Hepatocyte (in vitro differentiated cells): ENCODE results near the gene ADNP2.

Experiments
- EZH2phosphoT487 ChIP-seq: fragments of 200-600 bp; sonication (generic); IDR thresholded peaks from one replicate; pipeline ENCODE4 v1.6.1; 2018; ENCODE audit warnings: antibody characterized with exemption, mild to moderate bottlenecking, low read depth, moderate library complexity; ENCODE audit not compliant: unreplicated experiment, severe bottlenecking
- TF ChIP-seq, protein P1 (sequence below): fragments of 200-600 bp; sonication (generic); IDR thresholded peaks from 2 replicates; pipeline ENCODE4 v1.5.1; 2016; ENCODE audit warnings: antibody characterized with exemption, mild to moderate bottlenecking; ENCODE audit not compliant: poor library complexity

DNA sequence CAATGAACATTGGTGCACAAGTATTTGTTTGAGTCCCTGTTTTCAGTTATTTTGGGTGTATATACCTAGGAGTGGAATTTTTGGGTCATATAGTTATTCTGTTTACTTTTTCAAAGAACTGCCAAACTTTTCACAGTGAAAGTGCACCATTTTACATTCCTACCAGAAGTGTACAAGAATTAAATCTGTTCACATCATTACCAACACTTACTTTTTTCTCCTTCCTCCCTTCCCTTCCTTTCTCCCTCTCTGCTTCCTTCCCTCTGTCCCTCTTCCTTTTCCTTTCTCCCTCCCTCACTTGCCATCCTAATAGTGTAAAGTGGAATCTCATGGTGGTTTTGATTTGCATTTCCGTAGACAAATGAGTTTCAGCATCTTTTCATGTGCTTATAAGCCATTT, 11.9 kb downstream of the ADNP2 start:
- TF ChIP-seq, protein P1, sequence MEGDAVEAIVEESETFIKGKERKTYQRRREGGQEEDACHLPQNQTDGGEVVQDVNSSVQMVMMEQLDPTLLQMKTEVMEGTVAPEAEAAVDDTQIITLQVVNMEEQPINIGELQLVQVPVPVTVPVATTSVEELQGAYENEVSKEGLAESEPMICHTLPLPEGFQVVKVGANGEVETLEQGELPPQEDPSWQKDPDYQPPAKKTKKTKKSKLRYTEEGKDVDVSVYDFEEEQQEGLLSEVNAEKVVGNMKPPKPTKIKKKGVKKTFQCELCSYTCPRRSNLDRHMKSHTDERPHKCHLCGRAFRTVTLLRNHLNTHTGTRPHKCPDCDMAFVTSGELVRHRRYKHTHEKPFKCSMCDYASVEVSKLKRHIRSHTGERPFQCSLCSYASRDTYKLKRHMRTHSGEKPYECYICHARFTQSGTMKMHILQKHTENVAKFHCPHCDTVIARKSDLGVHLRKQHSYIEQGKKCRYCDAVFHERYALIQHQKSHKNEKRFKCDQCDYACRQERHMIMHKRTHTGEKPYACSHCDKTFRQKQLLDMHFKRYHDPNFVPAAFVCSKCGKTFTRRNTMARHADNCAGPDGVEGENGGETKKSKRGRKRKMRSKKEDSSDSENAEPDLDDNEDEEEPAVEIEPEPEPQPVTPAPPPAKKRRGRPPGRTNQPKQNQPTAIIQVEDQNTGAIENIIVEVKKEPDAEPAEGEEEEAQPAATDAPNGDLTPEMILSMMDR = no peak
- TF ChIP-seq EZH2phosphoT487 = no peak
